SU-DHL-6 (cell line): ENCODE results near the gene BCO2.

Source experiments
- H2AFZ ChIP-seq: fragments of 200-600 bp; sonication (generic); 2 replicates; pipeline ENCODE4 v1.6.1; 2014; ENCODE audit warnings: low read depth, mild to moderate bottlenecking, moderate library complexity, mixed read lengths, antibody characterized with exemption, low read length; ENCODE audit not compliant: severe bottlenecking
- H3F3A ChIP-seq: fragments of 200-600 bp; shearing (Covaris generic); 2 replicates; pipeline ENCODE4 v1.6.0; 2016; ENCODE audit warnings: antibody characterized with exemption, mild to moderate bottlenecking; ENCODE audit not compliant: insufficient read depth
- H3K27ac ChIP-seq: fragments of 200-600 bp; sonication (generic); 2 replicates; pipeline ENCODE4 v1.5.1; 2016; ENCODE audit warnings: low read depth, mild to moderate bottlenecking, low read length, moderate library complexity, mixed read lengths
- H3K27me3 ChIP-seq: fragments of 200-600 bp; sonication (generic), shearing (Covaris generic); 2 replicates; pipeline ENCODE4 v1.6.0; 2014; ENCODE audit warnings: mild to moderate bottlenecking, low read length
- H3K36me3 ChIP-seq: fragments of 200-600 bp; sonication (generic); 2 replicates; pipeline ENCODE4 v1.6.1; 2014; ENCODE audit warnings: mild to moderate bottlenecking, low read length, mixed read lengths
- H3K4me2 ChIP-seq: fragments of 300-600, 200-600 bp; shearing (Covaris generic), sonication (generic); 2 replicates; pipeline ENCODE4 v1.6.0; 2014; ENCODE audit warnings: low read length, low read depth, mild to moderate bottlenecking; ENCODE audit not compliant: poor library complexity, severe bottlenecking
- H3K4me3 ChIP-seq: fragments of 200-600 bp; sonication (generic); 2 replicates; pipeline ENCODE4 v1.5.1; 2014; ENCODE audit warnings: antibody characterized with exemption, low read length, mild to moderate bottlenecking, mixed read lengths; ENCODE audit not compliant: insufficient read depth, poor library complexity, severe bottlenecking
- H3K79me2 ChIP-seq: fragments of 200-600 bp; sonication (generic); 2 replicates; pipeline ENCODE4 v1.6.1; 2014; ENCODE audit warnings: mild to moderate bottlenecking, low read length, moderate library complexity; ENCODE audit not compliant: insufficient read depth
- H3K9ac ChIP-seq: fragments of 200-600 bp; sonication (generic); 2 replicates; pipeline ENCODE4 v1.7.0; 2014; ENCODE audit warnings: mild to moderate bottlenecking, low read length
- H3K9me2 ChIP-seq: fragments of 200-600 bp; sonication (generic); replicated peaks from 2 replicates; pipeline ENCODE4 v1.6.1; 2014; ENCODE audit warnings: low read length; ENCODE audit not compliant: insufficient read depth
- H3K9me3 ChIP-seq: fragments of 200-600 bp; sonication (generic); 2 replicates; pipeline ENCODE4 v1.6.1; 2014; ENCODE audit warnings: low read length, mixed read lengths; ENCODE audit not compliant: insufficient read depth
- H4K20me1 ChIP-seq: fragments of 200-600 bp; sonication (generic); 2 replicates; pipeline ENCODE4 v1.6.1; 2014; ENCODE audit warnings: low read depth, mild to moderate bottlenecking, antibody characterized with exemption, low read length, moderate library complexity, mixed read lengths
- EZH2phosphoT487 ChIP-seq: fragments of 200-600 bp; sonication (generic), shearing (Covaris generic); conservative IDR thresholded peaks from 2 replicates; pipeline ENCODE4 v1.6.1; 2018; ENCODE audit warnings: mild to moderate bottlenecking, antibody characterized with exemption, low read length, moderate library complexity, mixed read lengths
- TF ChIP-seq, protein P1 (sequence below): fragments of 200-600 bp; sonication (generic); IDR thresholded peaks from one replicate; pipeline ENCODE4 v1.5.1; 2017; ENCODE audit warnings: antibody characterized with exemption, mild to moderate bottlenecking, low read length, moderate library complexity; ENCODE audit not compliant: insufficient read depth, poor library complexity, severe bottlenecking

The BCO2 gene

DNA sequence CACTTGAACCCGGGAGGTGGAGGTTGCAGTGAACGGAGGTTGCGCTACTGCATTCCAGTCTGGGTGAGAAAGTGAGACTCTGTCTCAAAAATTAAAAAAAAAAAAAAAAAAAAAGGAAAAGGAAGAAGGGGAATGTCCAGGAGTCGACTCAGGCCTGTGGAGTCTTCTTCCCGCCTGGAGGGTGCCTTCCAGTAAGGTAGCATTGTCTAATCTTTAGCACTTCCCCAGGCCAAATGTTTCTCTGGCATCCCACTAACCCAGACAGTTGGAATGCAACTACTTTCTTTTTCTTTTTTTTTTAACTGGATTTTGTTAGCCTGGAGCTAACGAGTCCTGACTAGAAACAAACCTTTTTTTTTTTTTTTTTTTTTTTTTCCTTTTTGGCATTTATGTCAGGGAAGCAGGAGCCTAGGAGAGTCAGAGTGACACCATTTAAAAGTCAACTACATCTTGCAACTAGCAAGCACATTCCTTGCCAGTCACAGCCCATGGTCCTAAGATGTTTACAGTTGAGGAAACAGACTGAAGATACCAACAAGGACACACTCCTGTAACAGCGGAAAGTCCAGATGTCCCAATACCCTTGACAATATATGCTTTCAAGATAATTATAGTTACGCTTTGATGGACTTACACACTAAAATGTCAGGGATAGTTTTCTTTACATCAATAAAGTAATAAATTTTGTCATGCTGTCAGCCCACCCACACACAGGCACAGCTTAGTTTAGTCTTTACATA lies 74.7 kb downstream of the BCO2 start:
- Histone ChIP-seq H3K4me2 (no peak overlapping the region), H3K9ac (no peak overlapping the region), H4K20me1 (no peaks in the 10 kb centered on the region), H2AFZ (no peak overlapping the region), H3K27ac (no peak overlapping the region), H3K36me3 (no peaks in the 10 kb centered on the region), H3K27me3 (no peaks in the 10 kb centered on the region), H3K9me3 (no peaks in the 10 kb centered on the region), H3K79me2 (no peaks in the 10 kb centered on the region), H3K4me3 (no peak overlapping the region), H3K9me2 (no peaks in the 10 kb centered on the region), H3F3A (no peaks in the 10 kb centered on the region)
- TF ChIP-seq, protein P1, sequence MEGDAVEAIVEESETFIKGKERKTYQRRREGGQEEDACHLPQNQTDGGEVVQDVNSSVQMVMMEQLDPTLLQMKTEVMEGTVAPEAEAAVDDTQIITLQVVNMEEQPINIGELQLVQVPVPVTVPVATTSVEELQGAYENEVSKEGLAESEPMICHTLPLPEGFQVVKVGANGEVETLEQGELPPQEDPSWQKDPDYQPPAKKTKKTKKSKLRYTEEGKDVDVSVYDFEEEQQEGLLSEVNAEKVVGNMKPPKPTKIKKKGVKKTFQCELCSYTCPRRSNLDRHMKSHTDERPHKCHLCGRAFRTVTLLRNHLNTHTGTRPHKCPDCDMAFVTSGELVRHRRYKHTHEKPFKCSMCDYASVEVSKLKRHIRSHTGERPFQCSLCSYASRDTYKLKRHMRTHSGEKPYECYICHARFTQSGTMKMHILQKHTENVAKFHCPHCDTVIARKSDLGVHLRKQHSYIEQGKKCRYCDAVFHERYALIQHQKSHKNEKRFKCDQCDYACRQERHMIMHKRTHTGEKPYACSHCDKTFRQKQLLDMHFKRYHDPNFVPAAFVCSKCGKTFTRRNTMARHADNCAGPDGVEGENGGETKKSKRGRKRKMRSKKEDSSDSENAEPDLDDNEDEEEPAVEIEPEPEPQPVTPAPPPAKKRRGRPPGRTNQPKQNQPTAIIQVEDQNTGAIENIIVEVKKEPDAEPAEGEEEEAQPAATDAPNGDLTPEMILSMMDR, result no peak

DNA sequence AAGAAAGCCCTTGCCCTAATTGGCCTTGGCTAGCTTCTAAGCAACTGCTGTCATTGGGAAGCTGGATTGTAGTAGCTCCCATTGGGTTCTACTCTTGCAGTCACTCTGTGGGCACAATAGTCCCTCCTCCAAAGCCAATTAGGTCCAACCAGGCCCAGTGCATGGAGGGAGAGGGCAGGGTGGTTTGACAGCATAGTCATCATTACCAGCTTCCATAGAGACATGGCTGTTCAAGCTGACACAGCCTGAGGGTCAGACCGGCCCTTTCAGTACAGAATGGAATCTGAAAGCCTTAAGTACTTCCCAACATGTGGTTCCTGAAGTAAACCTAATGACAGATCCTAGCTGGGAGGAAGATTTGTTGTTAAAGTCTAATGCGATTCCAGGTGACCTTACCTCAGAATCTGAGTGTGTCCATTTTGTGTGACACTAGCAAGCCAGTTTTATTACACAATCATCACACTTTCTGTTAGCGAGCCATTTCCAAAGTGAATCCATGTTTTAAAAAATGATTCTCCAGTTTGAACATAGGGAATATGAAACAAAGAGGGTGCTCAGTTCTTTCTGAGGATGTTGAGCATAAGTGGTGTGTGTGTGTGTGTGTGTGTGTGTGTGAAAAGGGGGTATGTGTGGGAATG lies 78.4 kb downstream of the BCO2 start:
- H3K36me3 ChIP-seq, result no peaks in the 10 kb centered on the region
- no peak overlapping the region for H2AFZ ChIP-seq
- no peaks in the 10 kb centered on the region for H4K20me1 ChIP-seq
- H3K4me2 ChIP-seq, result no peak overlapping the region
- H3K79me2 ChIP-seq, result no peaks in the 10 kb centered on the region
- H3K9me3 ChIP-seq, result no peaks in the 10 kb centered on the region
- H3K4me3 ChIP-seq, result no peak overlapping the region
- H3F3A ChIP-seq, result no peaks in the 10 kb centered on the region
- no peaks in the 10 kb centered on the region for H3K27me3 ChIP-seq
- H3K27ac ChIP-seq, result no peak overlapping the region
- H3K9me2 ChIP-seq, result no peaks in the 10 kb centered on the region
- TF ChIP-seq, protein P1, result no peak
- TF ChIP-seq EZH2phosphoT487, result no peak
- no peak overlapping the region for H3K9ac ChIP-seq

DNA sequence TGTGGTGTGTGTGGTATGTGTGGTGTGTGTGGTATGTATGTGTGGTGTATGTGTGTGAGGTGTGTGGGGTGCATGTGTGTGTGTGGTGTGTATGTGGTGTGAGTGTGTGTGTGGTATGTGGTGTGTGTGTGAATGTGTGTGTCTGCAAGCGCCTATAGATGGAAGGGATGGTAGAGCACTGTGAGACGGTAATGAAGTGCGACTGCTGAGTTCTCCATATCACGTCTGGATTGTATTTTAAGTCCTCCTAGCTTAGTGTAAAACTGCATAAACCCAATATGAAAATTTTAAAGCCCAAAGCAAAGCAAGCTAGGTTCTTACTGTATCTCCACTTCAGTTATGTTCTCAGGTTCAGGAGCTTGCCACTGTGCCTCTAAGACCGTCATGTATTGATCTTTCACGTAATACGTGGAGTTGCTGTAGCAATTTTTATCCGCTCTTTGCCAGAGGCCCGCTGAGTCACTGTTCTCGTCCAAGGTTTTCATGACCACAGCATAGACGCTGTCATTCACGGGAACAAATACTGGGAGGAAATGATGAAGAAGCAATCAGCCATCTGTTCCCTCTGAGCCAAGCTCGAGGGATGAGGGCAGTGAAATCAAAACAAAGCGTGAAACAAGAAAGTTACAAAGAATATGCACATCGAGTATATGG lies 79.9 kb downstream of the BCO2 start:
- H3K36me3 ChIP-seq, result no peaks in the 10 kb centered on the region
- H3K27ac ChIP-seq, result no peak overlapping the region
- H3K27me3 ChIP-seq, result no peaks in the 10 kb centered on the region

More for the DNA sequence above, 79.9 kb downstream of the BCO2 start:
- TF ChIP-seq, protein P1, result no peak
- H3F3A ChIP-seq, result no peaks in the 10 kb centered on the region
- no peak overlapping the region for H2AFZ ChIP-seq
- no peak overlapping the region for H3K4me3 ChIP-seq
- no peaks in the 10 kb centered on the region for H3K9me2 ChIP-seq
- H3K9ac ChIP-seq, result no peak overlapping the region
- no peaks in the 10 kb centered on the region for H4K20me1 ChIP-seq
- H3K4me2 ChIP-seq, result no peak overlapping the region
- no peaks in the 10 kb centered on the region for H3K79me2 ChIP-seq
- H3K9me3 ChIP-seq, result no peaks in the 10 kb centered on the region
